LNCaP clone FGC (cell line): ENCODE results near the gene NIM1K.

Source experiments
- DNase-seq: peaks from one replicate; pipeline ENCODE4 v3.0.0-alpha.2; 2011; ENCODE audit warnings: low read depth
- H3K4me3 ChIP-seq: 2 replicates; pipeline ENCODE4 v1.5.1; 2011; ENCODE audit warnings: mild to moderate bottlenecking, low read depth, low read length, control low read depth
- CTCF ChIP-seq: IDR thresholded peaks from 2 replicates; pipeline ENCODE4 v1.5.1; 2012; ENCODE audit warnings: mild to moderate bottlenecking; ENCODE audit not compliant: control insufficient read depth, insufficient read depth; ENCODE audit errors: extremely low read depth

The NIM1K gene

DNA sequence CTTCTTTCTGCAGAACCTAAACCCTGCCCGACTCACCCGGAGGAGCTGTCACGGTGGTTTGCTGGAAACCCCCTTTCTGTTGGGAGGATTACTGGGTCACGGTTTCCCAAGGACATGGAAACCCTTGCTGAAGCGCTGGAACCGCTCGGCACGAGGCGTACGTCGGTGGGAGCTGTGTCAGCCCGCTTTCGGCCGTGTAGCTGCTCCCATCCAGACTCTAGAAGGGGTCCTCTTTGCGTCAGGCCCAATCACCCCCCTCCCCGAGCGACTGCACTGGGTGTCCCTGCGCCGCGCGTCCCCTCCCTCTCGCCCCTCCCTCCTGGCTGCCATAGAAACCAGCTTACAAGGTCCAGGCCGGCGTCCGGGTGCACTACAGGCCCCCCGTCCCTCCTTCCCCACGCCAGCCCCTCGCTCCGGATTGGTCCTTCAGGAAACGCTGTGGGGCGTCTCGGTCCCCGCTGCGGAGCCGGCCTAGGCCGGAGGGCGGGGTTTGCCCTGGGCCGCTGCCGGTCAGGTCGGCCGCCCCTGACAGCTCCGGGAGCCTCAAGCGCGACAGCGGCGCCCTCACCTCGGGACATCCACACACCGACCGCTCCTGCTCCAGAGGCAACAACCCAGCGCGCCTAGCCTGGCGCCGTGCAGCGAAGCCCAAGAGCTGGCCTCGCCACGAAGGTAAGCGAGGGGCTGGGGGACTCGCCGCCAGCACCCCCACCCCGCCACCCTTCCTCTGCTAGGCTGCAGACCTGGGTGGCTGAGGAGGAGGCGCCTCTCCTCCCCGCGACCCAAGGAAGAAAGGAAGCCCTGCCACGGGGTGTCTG is at the start of gene NIM1K:
Gene NIM1K (plus strand): TSS at position 486 of the 818 bp plus-strand sequence. CDS start 53,551 bp downstream, outside the sequence.
- H3K4me3 ChIP-seq, result peak within 1 kb of the TSS; percentile 53
- no peak for DNase-seq

GRCh38 chr5:43145071-43145470 is 47.0 kb upstream of the NIM1K start:
- TF ChIP-seq CTCF, result no peak
- no peak overlapping the region for H3K4me3 ChIP-seq
- DNase-seq, result no peak

More for the DNA sequence above, at the start of gene NIM1K:
- no peak for TF ChIP-seq CTCF

- TF ChIP-seq CTCF, result no peak
- no peak for DNase-seq
- H3K4me3 ChIP-seq, result no peak overlapping the region
These were observed 45.1 kb upstream of the NIM1K start for GRCh38 chr5:43146958-43147357.

- no peak overlapping the region for H3K4me3 ChIP-seq
- no peak for DNase-seq
- TF ChIP-seq CTCF, result no peak
These were observed 43.6 kb upstream of the NIM1K start for GRCh38 chr5:43148417-43148816.

DNA sequence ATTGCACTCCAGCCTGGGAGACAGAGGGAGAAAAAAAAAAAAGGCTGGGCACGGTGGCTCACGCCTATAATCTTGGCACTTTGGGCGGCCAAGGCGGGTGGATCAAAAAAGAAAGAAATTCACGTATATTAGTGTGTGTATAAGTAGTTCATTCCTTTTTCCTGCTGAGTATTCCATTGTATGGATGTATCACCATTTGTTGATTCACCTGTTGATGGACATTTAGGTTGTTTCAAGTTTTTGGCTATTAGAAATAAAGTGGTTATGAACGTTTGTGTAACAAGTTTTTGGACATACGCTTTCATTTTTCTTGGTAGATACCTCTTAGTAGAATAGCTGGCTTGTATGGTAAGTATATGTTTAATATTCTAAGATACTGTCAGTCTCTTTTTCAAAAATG is 42.8 kb upstream of the NIM1K start:
- DNase-seq, result no peak
- no peak for TF ChIP-seq CTCF
- H3K4me3 ChIP-seq, result no peak overlapping the region

DNA sequence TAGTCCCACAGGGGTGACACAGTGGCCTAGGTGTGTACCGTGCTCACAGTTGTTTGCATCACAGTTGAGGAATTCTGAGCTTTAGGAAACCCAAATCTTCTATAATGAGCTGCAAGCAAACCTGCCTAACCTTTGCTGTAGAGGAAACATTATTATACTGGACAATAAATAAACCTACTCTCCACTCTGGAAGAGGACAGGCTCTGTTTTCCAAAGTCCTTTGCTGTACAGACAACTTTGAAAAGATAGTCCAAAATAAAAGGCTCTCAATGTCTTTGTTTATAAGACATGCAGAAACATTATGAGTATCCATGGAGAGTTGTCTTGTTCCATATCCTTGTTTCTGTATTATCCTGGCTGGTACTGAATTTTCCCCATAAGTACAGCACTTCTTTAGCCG is 42.0 kb upstream of the NIM1K start:
- H3K4me3 ChIP-seq, result no peak overlapping the region
- DNase-seq, result no peak
- no peak for TF ChIP-seq CTCF

GRCh38 chr5:43150748-43151147 is 41.3 kb upstream of the NIM1K start:
- H3K4me3 ChIP-seq, result no peak overlapping the region
- DNase-seq, result no peak
- no peak for TF ChIP-seq CTCF
